Activated naive CD4-positive, alpha-beta T cell treated with anti-CD3 and anti-CD28 coated beads, Interleukin-2, amount 10 ng/mL, durations not matched to agents 7 days and 5 days (primary cell): ENCODE data around the gene CSN1S1.

ENCODE experiments used
- CTCF ChIA-PET: fragments of 350-600 bp; sonication (Branson Sonifier 250); formaldehyde crosslinking; loops from one replicate; lab custom pipeline; 2021; ENCODE audit warnings: antibody characterized with exemption; lab: Charles Lee
- DNase-seq: peaks from one replicate; pipeline ENCODE4 v3.0.0-alpha.2; 2020
- H3K27ac Mint-ChIP-seq: one replicate; pipeline ENCODE4 v1.8.0; 2021; ENCODE audit warnings: mild to moderate bottlenecking, moderate library complexity, mixed read lengths
- H3K27me3 Mint-ChIP-seq: one replicate; pipeline ENCODE4 v1.8.0; 2021; ENCODE audit warnings: mild to moderate bottlenecking, mixed read lengths
- H3K36me3 Mint-ChIP-seq: one replicate; pipeline ENCODE4 v1.8.0; 2021; ENCODE audit warnings: mixed read lengths
- H3K4me1 Mint-ChIP-seq: one replicate; pipeline ENCODE4 v1.8.0; 2021; ENCODE audit warnings: mixed read lengths
- H3K4me3 Mint-ChIP-seq: one replicate; pipeline ENCODE4 v1.8.0; 2021; ENCODE audit warnings: mild to moderate bottlenecking, moderate library complexity, mixed read lengths
- H3K9me3 Mint-ChIP-seq: one replicate; pipeline ENCODE4 v1.8.0; 2021; ENCODE audit warnings: mixed read lengths

Gene CSN1S1

DNA sequence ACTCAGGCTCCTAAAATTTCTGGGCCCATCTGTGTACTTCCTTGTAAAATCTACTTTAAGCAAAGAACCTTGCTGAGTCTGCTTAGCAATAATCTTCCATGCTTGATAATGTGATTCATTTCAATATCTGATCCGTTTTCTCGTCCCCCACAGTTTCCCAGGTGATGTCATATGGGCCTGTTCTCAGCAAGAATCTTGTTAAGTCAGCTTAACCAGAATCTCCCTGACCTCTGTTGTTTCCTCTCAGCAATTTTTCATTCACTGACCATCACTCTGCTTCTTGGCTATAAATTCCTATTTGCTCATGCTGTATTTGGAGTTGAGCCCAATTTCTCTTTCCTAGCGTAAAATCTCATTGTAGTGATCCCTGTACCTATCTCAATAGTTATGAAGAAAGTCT lies 20.7 kb downstream of the CSN1S1 start:
- H3K4me3 Mint-ChIP-seq: no peak overlapping the region
- H3K27ac Mint-ChIP-seq: no peak overlapping the region
- no peak for DNase-seq

DNA sequence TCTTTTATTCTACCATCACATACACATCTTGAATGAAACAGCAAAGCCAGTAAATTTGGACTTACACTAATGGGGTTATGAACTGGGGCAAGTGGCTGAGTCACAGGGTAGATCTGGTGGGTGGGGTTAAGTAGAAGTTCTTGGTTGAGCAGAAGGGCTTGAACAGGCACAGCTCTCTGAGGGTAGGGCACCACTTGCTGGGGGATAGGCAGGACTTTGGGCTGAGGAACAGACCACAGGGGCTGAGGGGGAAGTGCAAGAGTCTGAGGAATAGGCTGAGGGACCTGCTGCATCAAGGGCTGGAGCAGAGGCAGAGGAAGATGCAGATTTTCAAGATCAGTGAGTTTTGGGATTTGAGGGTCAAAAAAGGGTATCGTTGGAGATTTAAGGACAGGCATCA lies 26.3 kb downstream of the CSN1S1 start:
- Mint-ChIP-seq H3K27ac (no peak overlapping the region), H3K9me3 (no peaks in the 10 kb centered on the region), H3K4me1 (no peaks in the 10 kb centered on the region), H3K4me3 (no peak overlapping the region), H3K27me3 (peaks cover 4% of the 10 kb centered on the region), H3K36me3 (no peaks in the 10 kb centered on the region)
- DNase-seq: no peak
- CTCF ChIA-PET: no interaction called here

More for the DNA sequence above, 20.7 kb downstream of the CSN1S1 start:
- no peaks in the 10 kb centered on the region for H3K27me3 Mint-ChIP-seq
- no peaks in the 10 kb centered on the region for H3K4me1 Mint-ChIP-seq
- CTCF ChIA-PET: no interaction called here
- H3K9me3 Mint-ChIP-seq: no peaks in the 10 kb centered on the region
- no peaks in the 10 kb centered on the region for H3K36me3 Mint-ChIP-seq

DNA sequence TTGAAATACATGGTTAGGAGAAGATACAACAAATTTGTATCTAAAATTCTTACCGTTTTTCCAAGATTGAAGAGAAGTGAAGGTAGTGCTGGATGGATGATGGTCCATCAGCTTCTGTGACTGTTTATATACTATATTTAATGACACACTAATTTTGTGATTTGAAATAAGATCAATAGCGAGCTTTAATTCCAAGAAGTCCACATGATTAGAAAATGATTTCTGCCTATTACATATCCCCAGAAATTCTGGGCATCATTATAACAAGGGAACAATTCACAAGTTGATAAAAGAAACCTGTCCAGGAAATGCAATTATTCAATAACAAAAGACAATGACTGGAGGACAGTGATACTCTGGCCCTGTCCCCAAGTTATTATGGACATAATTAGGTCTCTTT lies 34.8 kb downstream of the CSN1S1 start, which contains the start of gene CSN2:
CSN2 (minus strand) TSS at position 101 of the 400 bp plus-strand sequence. CDS start 4,733 bp downstream, outside the sequence.
- Mint-ChIP-seq H3K27ac (no peak within 1 kb of the TSS), H3K36me3 (no peaks in the 10 kb centered on the region), H3K4me1 (no peaks in the 10 kb centered on the region), H3K27me3 (no peaks in the 10 kb centered on the region), H3K9me3 (no peaks in the 10 kb centered on the region), H3K4me3 (no peak within 1 kb of the TSS)
- DNase-seq: no peak
- CTCF ChIA-PET: interaction anchor here (1.0 kb wide), 1 partner anchor 9 kb away, joined by 3 read pairs; no protein-coding TSS in a partner anchor

DNA sequence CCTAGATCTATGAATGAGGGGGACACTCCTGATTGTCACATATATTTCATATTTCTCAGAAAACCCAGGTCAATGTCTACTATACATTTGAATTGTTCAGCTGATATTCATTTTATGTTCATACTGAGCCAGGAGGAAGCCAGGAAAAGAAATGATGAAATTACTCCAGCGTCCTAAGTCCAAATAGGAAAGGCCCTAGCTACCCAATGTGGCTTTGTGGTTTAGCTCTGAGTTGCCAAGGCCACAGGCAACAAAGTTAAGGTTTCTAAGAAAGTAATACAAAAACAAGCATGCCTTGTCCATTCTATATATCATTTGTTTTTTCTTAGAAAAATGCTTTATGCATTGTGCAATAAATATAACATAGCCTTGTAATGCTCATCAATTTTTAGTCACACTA lies 39.2 kb downstream of the CSN1S1 start:
- Mint-ChIP-seq H3K36me3 (no peaks in the 10 kb centered on the region), H3K4me3 (no peak overlapping the region), H3K27ac (no peak overlapping the region), H3K27me3 (no peaks in the 10 kb centered on the region), H3K4me1 (no peaks in the 10 kb centered on the region), H3K9me3 (no peaks in the 10 kb centered on the region)
- DNase-seq: no peak
- CTCF ChIA-PET: no interaction called here

DNA sequence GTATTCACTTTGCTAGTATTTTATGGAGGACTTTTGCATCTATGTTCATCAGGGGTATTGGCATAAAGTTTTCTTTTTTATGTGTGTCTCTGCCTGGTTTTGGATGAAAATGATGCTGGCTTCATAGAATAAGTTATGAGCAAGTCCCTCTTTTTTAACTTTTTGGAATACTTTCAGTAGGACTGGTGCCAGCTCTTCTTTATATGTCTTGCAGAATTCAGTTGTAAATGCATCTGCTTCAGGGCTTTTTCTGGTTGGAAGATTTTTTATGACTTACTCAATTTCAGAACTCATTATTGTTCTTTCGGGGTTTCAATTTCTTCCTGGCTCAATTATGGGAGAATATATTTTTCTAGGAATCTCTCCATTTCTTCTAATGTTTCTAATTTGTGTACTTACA lies 43.8 kb downstream of the CSN1S1 start:
- DNase-seq: no peak
- Mint-ChIP-seq H3K4me1 (no peaks in the 10 kb centered on the region), H3K9me3 (no peaks in the 10 kb centered on the region), H3K27ac (no peak overlapping the region), H3K4me3 (no peak overlapping the region), H3K27me3 (no peaks in the 10 kb centered on the region), H3K36me3 (no peaks in the 10 kb centered on the region)
- CTCF ChIA-PET: interaction anchor here (0.9 kb wide), 1 partner anchor 9 kb away, joined by 3 read pairs; the partner anchor contains the start of gene CSN2

DNA sequence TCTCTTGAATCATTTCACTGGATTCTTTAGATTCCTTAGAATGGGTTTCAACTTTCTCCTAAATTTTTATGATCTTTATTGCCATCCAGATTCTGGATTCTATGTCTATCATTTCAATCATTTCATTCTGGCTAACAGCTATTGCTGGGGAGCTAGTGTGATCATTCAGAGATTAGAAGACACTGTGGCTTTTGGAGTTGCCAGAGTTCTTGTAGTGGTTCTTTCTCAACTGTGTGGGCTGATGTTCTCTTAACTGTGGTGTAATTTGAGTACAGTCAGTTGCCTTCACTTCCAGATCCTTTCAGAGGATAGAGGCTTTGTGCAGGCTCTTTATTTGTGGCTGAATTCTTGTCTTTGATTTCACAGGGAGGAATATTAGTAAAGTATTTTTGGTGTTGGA lies 46.7 kb downstream of the CSN1S1 start:
- no peak for DNase-seq

DNA sequence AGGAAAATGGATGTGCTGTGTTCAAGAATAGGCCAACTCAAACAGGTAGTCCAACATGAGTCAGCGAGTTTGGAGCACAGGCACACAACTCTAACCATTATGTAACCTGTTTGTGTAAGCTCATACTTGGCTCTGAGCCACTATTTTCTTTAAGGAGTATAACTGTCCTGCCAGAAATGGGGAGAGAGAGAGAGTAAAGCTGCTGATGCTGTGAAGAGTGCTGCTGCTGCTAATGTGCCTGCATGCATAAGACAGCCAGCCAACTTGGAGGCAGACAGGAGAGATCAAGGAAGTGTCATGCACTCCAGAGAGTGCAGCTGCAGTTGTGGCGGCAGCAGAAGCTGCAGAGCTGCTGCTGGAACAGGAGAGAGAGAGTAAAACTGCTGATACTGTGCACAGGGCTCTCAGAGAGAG lies 53.2 kb downstream of the CSN1S1 start:
- DNase-seq: no peak
- CTCF ChIA-PET: no interaction called here
- H3K9me3 Mint-ChIP-seq: no peaks in the 10 kb centered on the region
- H3K27me3 Mint-ChIP-seq: no peaks in the 10 kb centered on the region
- no peak overlapping the region for H3K4me3 Mint-ChIP-seq
- H3K36me3 Mint-ChIP-seq: no peaks in the 10 kb centered on the region
- no peaks in the 10 kb centered on the region for H3K4me1 Mint-ChIP-seq
- H3K27ac Mint-ChIP-seq: no peak overlapping the region

More for the DNA sequence above, 46.7 kb downstream of the CSN1S1 start:
- CTCF ChIA-PET: no interaction called here
- no peaks in the 10 kb centered on the region for H3K4me1 Mint-ChIP-seq
- H3K27ac Mint-ChIP-seq: no peak overlapping the region
- H3K27me3 Mint-ChIP-seq: no peaks in the 10 kb centered on the region
- no peak overlapping the region for H3K4me3 Mint-ChIP-seq
- no peaks in the 10 kb centered on the region for H3K36me3 Mint-ChIP-seq
- H3K9me3 Mint-ChIP-seq: no peaks in the 10 kb centered on the region

DNA sequence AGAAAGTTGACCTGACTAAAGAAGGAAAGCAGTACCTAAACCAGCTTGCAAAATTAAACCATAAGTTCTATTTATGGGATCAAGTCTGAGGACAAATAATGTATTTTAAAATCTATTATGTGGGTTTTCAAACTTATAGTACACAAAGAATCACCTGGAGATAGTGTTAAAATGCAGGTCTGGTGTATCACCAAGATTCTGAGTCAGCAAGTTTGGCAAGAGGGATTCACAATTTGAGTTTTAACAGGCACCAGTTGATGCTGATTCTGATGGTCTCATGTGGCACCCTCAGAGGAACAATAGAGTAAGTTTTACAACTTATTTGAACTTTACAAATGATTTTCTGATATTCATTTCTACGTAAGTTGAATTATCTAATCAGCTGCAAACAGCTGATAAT lies 55.8 kb downstream of the CSN1S1 start:
- DNase-seq: no peak
- Mint-ChIP-seq H3K4me1 (no peaks in the 10 kb centered on the region), H3K27ac (no peak overlapping the region), H3K9me3 (no peaks in the 10 kb centered on the region), H3K27me3 (no peaks in the 10 kb centered on the region), H3K36me3 (no peaks in the 10 kb centered on the region), H3K4me3 (no peak overlapping the region)
- CTCF ChIA-PET: no interaction called here

DNA sequence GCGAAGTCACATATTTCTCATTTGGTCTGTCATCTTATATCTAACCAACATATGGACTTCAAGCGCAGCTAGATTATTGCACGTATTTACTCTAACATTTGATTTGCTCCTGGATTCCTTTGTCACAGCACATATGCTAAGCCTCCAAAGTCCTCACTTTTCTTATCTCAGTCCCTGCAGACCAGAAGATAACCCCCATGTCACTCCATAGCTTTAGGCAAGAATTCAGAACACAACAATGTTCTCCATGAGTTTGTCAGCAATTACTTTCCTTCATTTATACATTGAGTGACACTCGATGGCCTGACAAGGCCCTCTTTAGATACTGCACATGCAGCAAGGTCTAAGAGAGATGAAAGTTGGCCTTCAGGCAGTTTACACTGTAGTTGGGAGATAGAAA lies 60.1 kb downstream of the CSN1S1 start:
- no peak for DNase-seq
- Mint-ChIP-seq H3K9me3 (no peaks in the 10 kb centered on the region), H3K4me3 (no peak overlapping the region), H3K36me3 (no peaks in the 10 kb centered on the region), H3K27ac (no peak overlapping the region), H3K27me3 (no peaks in the 10 kb centered on the region), H3K4me1 (no peaks in the 10 kb centered on the region)
- CTCF ChIA-PET: no interaction called here

DNA sequence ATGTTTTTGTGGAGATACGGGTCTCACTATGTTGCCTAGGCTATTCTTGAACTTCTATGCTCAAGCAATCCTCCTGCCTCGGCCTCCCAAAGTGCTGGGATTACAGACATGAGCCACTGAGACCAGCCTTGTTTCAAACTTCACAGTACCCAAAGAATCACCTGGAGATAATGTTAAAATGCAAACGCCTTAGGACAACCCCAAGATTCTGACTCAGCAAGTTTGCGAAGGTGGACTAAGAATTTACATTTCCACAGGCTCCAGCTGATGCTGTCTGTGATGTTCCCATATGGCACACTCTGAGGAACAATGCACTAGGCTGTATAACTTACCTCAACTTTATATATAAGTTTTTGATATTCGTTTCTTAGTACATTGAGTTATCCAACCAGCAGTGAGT lies 63.9 kb downstream of the CSN1S1 start:
- Mint-ChIP-seq H3K9me3 (no peaks in the 10 kb centered on the region), H3K36me3 (no peaks in the 10 kb centered on the region), H3K27ac (no peak overlapping the region), H3K4me1 (no peaks in the 10 kb centered on the region), H3K4me3 (no peak overlapping the region), H3K27me3 (no peaks in the 10 kb centered on the region)
- no peak for DNase-seq
- CTCF ChIA-PET: no interaction called here

DNA sequence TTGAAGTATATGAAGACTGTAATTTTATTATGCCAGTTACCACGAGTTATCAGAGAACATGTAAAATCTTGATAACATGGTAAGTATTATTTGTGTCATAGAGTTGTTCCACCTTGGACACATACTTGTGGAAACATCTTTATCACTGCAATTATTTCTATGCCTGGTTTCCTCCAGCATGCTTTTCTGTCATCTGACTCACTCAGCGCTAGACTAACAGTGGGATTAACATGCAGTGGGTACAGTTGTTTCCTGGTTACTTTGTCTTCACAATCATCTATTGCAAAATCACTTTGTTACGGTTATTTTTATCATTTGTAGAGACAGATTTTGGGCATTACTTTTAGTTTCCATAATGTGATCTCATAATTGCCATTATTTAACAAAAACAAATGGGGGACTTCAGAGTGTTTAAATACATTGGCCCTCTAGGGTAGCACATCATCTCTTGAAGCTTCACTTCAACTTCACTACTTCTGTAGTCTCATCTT lies 64.7 kb downstream of the CSN1S1 start, which contains the start of gene STATH:
STATH (plus strand) TSS at position 441 of the 491 bp plus-strand sequence. CDS start 2,472 bp downstream, outside the sequence.
- Mint-ChIP-seq H3K27me3 (no peaks in the 10 kb centered on the region), H3K9me3 (no peaks in the 10 kb centered on the region), H3K27ac (no peak within 1 kb of the TSS), H3K4me1 (no peaks in the 10 kb centered on the region), H3K36me3 (no peaks in the 10 kb centered on the region), H3K4me3 (no peak within 1 kb of the TSS)
- DNase-seq: no peak
- CTCF ChIA-PET: no interaction called here
